PC-9 (cell line): Measurements from ENCODE around the gene FTL.
"Not testable (repeated sequence)": the region's sequence is repeated elsewhere in the genome, so short reads cannot be mapped to it uniquely, and the experiment has no call there.

Experiments
- EZH2 ChIP-seq: fragments of 200-600 bp; sonication (generic); IDR thresholded peaks from 2 replicates; pipeline ENCODE4 v1.8.0; 2017; ENCODE audit warnings: antibody characterized with exemption, low read depth
- TF ChIP-seq, protein P1 (sequence below): fragments of 200-600 bp; sonication (generic); conservative IDR thresholded peaks from 2 replicates; pipeline ENCODE4 v1.6.1; 2017; ENCODE audit warnings: mixed run types, antibody characterized with exemption, mild to moderate bottlenecking, moderate library complexity

- TF ChIP-seq, protein P1, sequence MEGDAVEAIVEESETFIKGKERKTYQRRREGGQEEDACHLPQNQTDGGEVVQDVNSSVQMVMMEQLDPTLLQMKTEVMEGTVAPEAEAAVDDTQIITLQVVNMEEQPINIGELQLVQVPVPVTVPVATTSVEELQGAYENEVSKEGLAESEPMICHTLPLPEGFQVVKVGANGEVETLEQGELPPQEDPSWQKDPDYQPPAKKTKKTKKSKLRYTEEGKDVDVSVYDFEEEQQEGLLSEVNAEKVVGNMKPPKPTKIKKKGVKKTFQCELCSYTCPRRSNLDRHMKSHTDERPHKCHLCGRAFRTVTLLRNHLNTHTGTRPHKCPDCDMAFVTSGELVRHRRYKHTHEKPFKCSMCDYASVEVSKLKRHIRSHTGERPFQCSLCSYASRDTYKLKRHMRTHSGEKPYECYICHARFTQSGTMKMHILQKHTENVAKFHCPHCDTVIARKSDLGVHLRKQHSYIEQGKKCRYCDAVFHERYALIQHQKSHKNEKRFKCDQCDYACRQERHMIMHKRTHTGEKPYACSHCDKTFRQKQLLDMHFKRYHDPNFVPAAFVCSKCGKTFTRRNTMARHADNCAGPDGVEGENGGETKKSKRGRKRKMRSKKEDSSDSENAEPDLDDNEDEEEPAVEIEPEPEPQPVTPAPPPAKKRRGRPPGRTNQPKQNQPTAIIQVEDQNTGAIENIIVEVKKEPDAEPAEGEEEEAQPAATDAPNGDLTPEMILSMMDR = not testable (repeated sequence)
- TF ChIP-seq EZH2 = not testable (repeated sequence)
Measured at GRCh38 chr19:48919271-48919670, 45.8 kb upstream of the FTL start.
